ENCODE results near the gene IGSF8. TPM values are rescaled to one million over a fixed set of nuclear protein-coding genes. Genes with fewer than 3 reads are reported as not detected.
A peak's percentile ranks its signal among the peaks of the same experiment; 100 is the strongest.

IGSF8 gene
- total RNA-seq, 1 experiment from 2014 or later = 56.2 TPM

GRCh38 chr1:160103658-160104408 lies 5.4 kb upstream of the IGSF8 start:
- H3K9me3 Mint-ChIP-seq = no peaks in the 10 kb centered on the region; a peak in 1 of 5 replicates

More at GRCh38 chr1:160103658-160104408, 5.4 kb upstream of the IGSF8 start:
- H2AK5ac ChIP-seq (ENCODE audit: insufficient read length, low read length) = no peak overlapping the region
- H2AFZ ChIP-seq (ENCODE audit: low read length) = no peak overlapping the region
- H2BK12ac ChIP-seq (ENCODE audit: insufficient read length, low read depth, low read length) = no peak overlapping the region
- H3K4me1 ChIP-seq (ENCODE audit: insufficient read depth, low read length) = peaks cover 2% of the 10 kb centered on the region; the same call in 1 of the 2 replicates
- H3K27me3 ChIP-seq (ENCODE audit: insufficient read depth, low read length) = no peaks in the 10 kb centered on the region
- no peak overlapping the region for H2BK5ac ChIP-seq (ENCODE audit: insufficient read length, low read length)
- H4K20me1 ChIP-seq (ENCODE audit: control insufficient read depth, insufficient read depth, insufficient read length) = no peaks in the 10 kb centered on the region
- H3K14ac ChIP-seq (ENCODE audit: insufficient read depth, low read length) = peak overlapping the region; percentile 19; the same call in 1 of the 2 replicates
- H3K23ac ChIP-seq (ENCODE audit: insufficient read length, low read depth, low read length) = no peak overlapping the region
- H3K23me2 ChIP-seq (ENCODE audit: insufficient read length, low read depth, low read length, poor library complexity, severe bottlenecking) = peaks cover 4% of the 10 kb centered on the region
- no peak overlapping the region for H2BK20ac ChIP-seq (ENCODE audit: low read depth, low read length, poor library complexity, severe bottlenecking)
- no peak overlapping the region for H2BK15ac ChIP-seq (ENCODE audit: low read depth, low read length)
- WGBS (ENCODE audit: extremely low coverage, insufficient read length, low lambda C conversion rate) = no CpG with 5 or more reads among the region's 6 CpGs
- H3T11ph ChIP-seq (ENCODE audit: low read length) = no peak overlapping the region
- no peak overlapping the region for H2BK120ac ChIP-seq (ENCODE audit: low read depth, low read length, poor library complexity, severe bottlenecking)
- Mint-ChIP-seq H3K4me3 (peak overlapping the region in 1 of 2 experiments; percentile 38; a peak in 1 of 5 replicates), H3K4me1 (peaks cover 33 to 49% of the 10 kb centered on the region in 2 experiments), H3K27me3 (ENCODE audit: low read depth) (peaks cover 10% of the 10 kb centered on the region), H3K36me3 (ENCODE audit: insufficient read depth in 1 of 3, low read depth in 3 of 3) (no peaks in the 10 kb centered on the region; a peak in 1 of 7 replicates), H3K27ac (no peak overlapping the region)
- H3K9ac ChIP-seq (ENCODE audit: extremely low read depth, insufficient read length, low read length) = no peak overlapping the region
- DNase-seq = no peak
- H3K18ac ChIP-seq (ENCODE audit: insufficient read length, low read depth, low read length) = no peak overlapping the region
- H3K27ac ChIP-seq (ENCODE audit: insufficient read length, low read depth, low read length) = no peak overlapping the region
- no peak overlapping the region for H3K4ac ChIP-seq (ENCODE audit: low read depth, low read length)
- H3K79me1 ChIP-seq (ENCODE audit: insufficient read depth, low read depth, low read length, poor library complexity, severe bottlenecking) = no peaks in the 10 kb centered on the region
- H3K9me3 ChIP-seq (ENCODE audit: control insufficient read depth, low read depth, low read length) = no peaks in the 10 kb centered on the region
- TF ChIP-seq, protein P1, sequence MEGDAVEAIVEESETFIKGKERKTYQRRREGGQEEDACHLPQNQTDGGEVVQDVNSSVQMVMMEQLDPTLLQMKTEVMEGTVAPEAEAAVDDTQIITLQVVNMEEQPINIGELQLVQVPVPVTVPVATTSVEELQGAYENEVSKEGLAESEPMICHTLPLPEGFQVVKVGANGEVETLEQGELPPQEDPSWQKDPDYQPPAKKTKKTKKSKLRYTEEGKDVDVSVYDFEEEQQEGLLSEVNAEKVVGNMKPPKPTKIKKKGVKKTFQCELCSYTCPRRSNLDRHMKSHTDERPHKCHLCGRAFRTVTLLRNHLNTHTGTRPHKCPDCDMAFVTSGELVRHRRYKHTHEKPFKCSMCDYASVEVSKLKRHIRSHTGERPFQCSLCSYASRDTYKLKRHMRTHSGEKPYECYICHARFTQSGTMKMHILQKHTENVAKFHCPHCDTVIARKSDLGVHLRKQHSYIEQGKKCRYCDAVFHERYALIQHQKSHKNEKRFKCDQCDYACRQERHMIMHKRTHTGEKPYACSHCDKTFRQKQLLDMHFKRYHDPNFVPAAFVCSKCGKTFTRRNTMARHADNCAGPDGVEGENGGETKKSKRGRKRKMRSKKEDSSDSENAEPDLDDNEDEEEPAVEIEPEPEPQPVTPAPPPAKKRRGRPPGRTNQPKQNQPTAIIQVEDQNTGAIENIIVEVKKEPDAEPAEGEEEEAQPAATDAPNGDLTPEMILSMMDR (conservative IDR thresholded peaks at IDR 0.05) = no peak
- H4K91ac ChIP-seq (ENCODE audit: insufficient read length, low read depth, low read length) = no peak overlapping the region
- no peak overlapping the region for H4K5ac ChIP-seq (ENCODE audit: insufficient read length, low read depth, low read length)
- no peak overlapping the region for H4K8ac ChIP-seq (replicated peaks; ENCODE audit: insufficient read length, low read depth, low read length)
- H3K56ac ChIP-seq (ENCODE audit: insufficient read length, low read depth, low read length) = no peak overlapping the region
- no peak overlapping the region for H3K4me2 ChIP-seq (ENCODE audit: insufficient read depth, insufficient read length, low read length)
- H3K79me2 ChIP-seq (ENCODE audit: insufficient read depth, low read length) = no peaks in the 10 kb centered on the region

Data from H9 (cell line).